Activated naive CD4-positive, alpha-beta T cell treated with anti-CD3 and anti-CD28 coated beads, Interleukin-2, amount 50 U/mL, for 72 hours (primary cell): Measurements from ENCODE around the gene THSD4. TPM values are rescaled to one million over a fixed set of nuclear protein-coding genes. Genes with fewer than 3 reads are reported as not detected.

ENCODE experiments used
- ATAC-seq, 2 donors: fragments of 150-1000 bp; cut with Tn5 transposase; 2 replicates each; pipeline ENCODE4 v1.10.0; 2021; ENCODE audit warnings: mild to moderate bottlenecking in 2 of 2, moderate library complexity in 2 of 2
- DNase-seq, 2 donors: peaks; one replicate each; pipeline ENCODE4 v3.0.0; 2021 to 2022; ENCODE audit warnings: low spot score in 2 of 2
- H3K27ac Mint-ChIP-seq, 2 donors: one replicate each; pipeline ENCODE4 v1.8.0; 2022; ENCODE audit warnings: mild to moderate bottlenecking in 2 of 2, mixed read lengths in 2 of 2
- H3K36me3 Mint-ChIP-seq, 2 donors: one replicate each; pipeline ENCODE4 v1.8.0; 2022; ENCODE audit warnings: mixed read lengths in 2 of 2
- H3K9me3 Mint-ChIP-seq, 2 donors: one replicate each; pipeline ENCODE4 v1.8.0; 2022; ENCODE audit warnings: mixed read lengths in 2 of 2
- total RNA-seq, 2 donors: library from RNA; stranded (reverse); gene quantifications; one replicate each; pipeline ENCODE4 v1.2.3, GENCODE V29; 2022

Gene THSD4
- total RNA-seq, 2 donors from 2014 or later: not detected

- Mint-ChIP-seq H3K9me3 (no peaks in the 10 kb centered on the region), H3K36me3 (no peaks in the 10 kb centered on the region), H3K27ac (no peak overlapping the region)
- ATAC-seq: no peak
- DNase-seq: no peak
Observed at GRCh38 chr15:71129669-71130068, 14.4 kb downstream of the THSD4 start.

- Mint-ChIP-seq H3K36me3 (no peaks in the 10 kb centered on the region), H3K9me3 (no peaks in the 10 kb centered on the region), H3K27ac (no peak overlapping the region)
- no peak for DNase-seq
- ATAC-seq: no peak
Observed at GRCh38 chr15:71131601-71132362, 16.5 kb downstream of the THSD4 start.

GRCh38 chr15:71133747-71134472 lies 18.6 kb downstream of the THSD4 start:
- no peak overlapping the region for H3K27ac Mint-ChIP-seq
- no peak for DNase-seq
- ATAC-seq: no peak
- no peaks in the 10 kb centered on the region for H3K36me3 Mint-ChIP-seq
- H3K9me3 Mint-ChIP-seq: peaks cover 0 to 4% of the 10 kb centered on the region in 2 donors

GRCh38 chr15:71136159-71136783 lies 21.0 kb downstream of the THSD4 start:
- Mint-ChIP-seq H3K9me3 (peaks cover 4% of the 10 kb centered on the region in 2 donors), H3K27ac (no peak overlapping the region), H3K36me3 (no peaks in the 10 kb centered on the region)
- no peak for ATAC-seq
- no peak for DNase-seq

GRCh38 chr15:71136793-71137518 lies 21.7 kb downstream of the THSD4 start:
- DNase-seq (no peak), ATAC-seq (no peak)
- H3K36me3 Mint-ChIP-seq: no peaks in the 10 kb centered on the region
- peaks cover 4% of the 10 kb centered on the region in 2 donors for H3K9me3 Mint-ChIP-seq
- H3K27ac Mint-ChIP-seq: no peak overlapping the region

- H3K27ac Mint-ChIP-seq: no peak overlapping the region
Observed at GRCh38 chr15:71138473-71138872, 23.2 kb downstream of the THSD4 start.

GRCh38 chr15:71139241-71139640 lies 24.0 kb downstream of the THSD4 start:
- DNase-seq (no peak), ATAC-seq (no peak)
- peaks cover 4% of the 10 kb centered on the region in 2 donors for H3K9me3 Mint-ChIP-seq
- H3K27ac Mint-ChIP-seq: no peak overlapping the region
- no peaks in the 10 kb centered on the region for H3K36me3 Mint-ChIP-seq

More at GRCh38 chr15:71138473-71138872, 23.2 kb downstream of the THSD4 start:
- H3K36me3 Mint-ChIP-seq: no peaks in the 10 kb centered on the region
- H3K9me3 Mint-ChIP-seq: peaks cover 4% of the 10 kb centered on the region in 2 donors
- ATAC-seq: no peak
- DNase-seq: no peak

GRCh38 chr15:71141572-71141971 lies 26.3 kb downstream of the THSD4 start:
- Mint-ChIP-seq H3K27ac (no peak overlapping the region), H3K36me3 (no peaks in the 10 kb centered on the region), H3K9me3 (peaks cover 4% of the 10 kb centered on the region in 2 donors)
- DNase-seq (no peak), ATAC-seq (no peak)

GRCh38 chr15:71142780-71143179 lies 27.5 kb downstream of the THSD4 start:
- H3K36me3 Mint-ChIP-seq: no peaks in the 10 kb centered on the region
- peaks cover 4% of the 10 kb centered on the region in 2 donors for H3K9me3 Mint-ChIP-seq
- no peak for DNase-seq
- no peak overlapping the region for H3K27ac Mint-ChIP-seq
- ATAC-seq: no peak

GRCh38 chr15:71143373-71144310 lies 28.4 kb downstream of the THSD4 start:
- H3K36me3 Mint-ChIP-seq: no peaks in the 10 kb centered on the region
- no peak overlapping the region for H3K27ac Mint-ChIP-seq
- H3K9me3 Mint-ChIP-seq: peaks cover 0 to 4% of the 10 kb centered on the region in 2 donors
- no peak for ATAC-seq
- no peak for DNase-seq

- H3K9me3 Mint-ChIP-seq: no peaks in the 10 kb centered on the region
- H3K36me3 Mint-ChIP-seq: no peaks in the 10 kb centered on the region
- no peak for DNase-seq
- ATAC-seq: no peak
- H3K27ac Mint-ChIP-seq: no peak overlapping the region
Observed at GRCh38 chr15:71145648-71146047, 30.4 kb downstream of the THSD4 start.

GRCh38 chr15:71146580-71146982 lies 31.3 kb downstream of the THSD4 start:
- no peaks in the 10 kb centered on the region for H3K9me3 Mint-ChIP-seq
- no peak for DNase-seq
- H3K36me3 Mint-ChIP-seq: no peaks in the 10 kb centered on the region
- no peak overlapping the region for H3K27ac Mint-ChIP-seq
- ATAC-seq: no peak

- ATAC-seq: no peak
- Mint-ChIP-seq H3K36me3 (no peaks in the 10 kb centered on the region), H3K27ac (no peak overlapping the region), H3K9me3 (no peaks in the 10 kb centered on the region)
- no peak for DNase-seq
Observed at GRCh38 chr15:71148048-71148447, 32.8 kb downstream of the THSD4 start.

GRCh38 chr15:71149646-71150557 lies 34.6 kb downstream of the THSD4 start:
- H3K9me3 Mint-ChIP-seq: no peaks in the 10 kb centered on the region
- H3K36me3 Mint-ChIP-seq: no peaks in the 10 kb centered on the region
- ATAC-seq: no peak

GRCh38 chr15:71151081-71151480 lies 35.8 kb downstream of the THSD4 start:
- ATAC-seq (no peak), DNase-seq (no peak)
- Mint-ChIP-seq H3K27ac (no peak overlapping the region), H3K36me3 (no peaks in the 10 kb centered on the region), H3K9me3 (no peaks in the 10 kb centered on the region)

More at GRCh38 chr15:71149646-71150557, 34.6 kb downstream of the THSD4 start:
- no peak for DNase-seq
- no peak overlapping the region for H3K27ac Mint-ChIP-seq
